ENCODE results near the gene JPH4. TPM values are rescaled to one million over a fixed set of nuclear protein-coding genes. Genes with fewer than 3 reads are reported as not detected.

JPH4 gene
- total and polyA plus RNA-seq, 2 donors (not counting 3 experiments of a cell fraction or from before 2014, with no cell fraction given) = 0.06 TPM; not detected in 1

DNA sequence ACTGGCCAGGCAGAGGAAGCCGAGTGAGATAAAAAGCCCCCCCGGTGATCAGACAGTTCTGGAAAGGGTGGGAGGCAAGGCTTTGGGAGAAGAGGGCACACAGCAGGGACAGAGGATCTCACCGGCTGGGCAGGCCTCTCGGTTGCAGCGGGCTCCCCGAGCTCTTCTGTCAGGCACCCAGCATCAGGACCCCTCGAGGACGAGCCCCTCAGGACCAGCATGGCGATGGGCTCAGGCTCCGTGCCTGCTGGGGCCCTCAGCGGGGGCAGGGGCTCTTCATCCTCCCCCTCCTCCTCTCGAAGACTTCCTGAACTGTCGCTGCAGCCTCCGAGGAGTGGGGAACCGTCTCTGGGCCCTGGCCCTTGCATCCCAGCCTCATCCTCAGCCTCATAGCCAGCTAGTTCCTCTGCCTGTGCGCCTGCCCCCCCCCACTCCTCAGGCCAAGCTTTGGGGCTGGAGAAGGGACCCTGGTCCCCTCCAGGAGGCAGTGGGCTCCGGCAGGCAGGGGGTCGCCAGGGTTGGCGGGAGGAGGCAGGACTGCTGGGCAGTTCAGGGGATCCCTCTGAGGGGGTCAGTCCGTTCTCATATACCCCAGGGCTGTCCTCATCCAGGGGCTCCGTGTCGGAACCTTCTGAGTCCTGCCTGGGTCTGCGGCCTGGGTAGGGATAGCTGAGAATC, 7.6 kb downstream of the JPH4 start:
- peaks cover 16 to 20% of the 10 kb centered on the region in 2 experiments for H3K27me3 ChIP-seq (ENCODE audit: control insufficient read depth in 2 of 2, insufficient read depth in 2 of 2, low read length in 2 of 2)
- dilution Hi-C loops (cut with MboI; ENCODE audit: extremely low pct_ligation_motif_present, low sequenced_read_pairs) = no loop called here
- no peaks in the 10 kb centered on the region for H3K36me3 ChIP-seq (ENCODE audit: control insufficient read depth in 2 of 2, extremely low read depth in 1 of 2, insufficient read depth in 2 of 2, low read length in 2 of 2)
- H3K27ac ChIP-seq (ENCODE audit: insufficient read depth, low read depth, low read length) = no peak overlapping the region
- ChIA-PET CTCF (interaction anchor here (1.1 to 3.6 kb wide), 4 partner anchors 9 to 340 kb away, joined by 3 to 12 read pairs (median 4); no protein-coding TSS in a partner anchor), POLR2A (no interaction called here)
- no peak overlapping the region for H3K9ac ChIP-seq (replicated peaks; ENCODE audit: extremely low read depth, insufficient read depth, low read length)
- no peak overlapping the region for H2AFZ ChIP-seq (ENCODE audit: low read depth, low read length)
- no peak overlapping the region for H3K4me2 ChIP-seq (ENCODE audit: insufficient read depth, low read length)
- BruUV-seq (replicated peaks) = no TSS peak
- peaks cover 4% of the 10 kb centered on the region for H3K4me1 ChIP-seq (ENCODE audit: control insufficient read depth, extremely low read depth, insufficient read depth, low read length)
- no peaks in the 10 kb centered on the region for H3K79me2 ChIP-seq (ENCODE audit: control insufficient read depth, insufficient read depth, low read length)
- TF ChIP-seq POLR2AphosphoS5 (IDR thresholded peaks at IDR 0.05; ENCODE audit: insufficient read depth, low read depth, low read length) = no peak
- TF ChIP-seq EZH2 (IDR thresholded peaks at IDR 0.05; ENCODE audit: borderline replicate concordance, low read depth, low read length, severe bottlenecking) = no peak
- no peak for TF ChIP-seq POLR2A (IDR thresholded peaks at IDR 0.05; ENCODE audit: low read depth, low read length)
- no peak for TF ChIP-seq MYC (IDR thresholded peaks at IDR 0.05; ENCODE audit: low read depth, low read length)
- DNase-seq (ENCODE audit: low read depth, low spot score) (no peak), FAIRE-seq (no peak)
- no peaks in the 10 kb centered on the region for H3K9me3 ChIP-seq (replicated peaks; ENCODE audit: control insufficient read depth, insufficient read depth, low read length)
- no peaks in the 10 kb centered on the region for H3K9me1 ChIP-seq (replicated peaks; ENCODE audit: control insufficient read depth, extremely low read depth, insufficient read depth, low read length)
- no peaks in the 10 kb centered on the region for H4K20me1 ChIP-seq (replicated peaks; ENCODE audit: control insufficient read depth, extremely low read depth, insufficient read depth, low read length)
- H3K4me3 ChIP-seq (replicated peaks in 1 of 3; ENCODE audit: insufficient read depth in 1 of 3, low read depth in 1 of 3, low read length in 3 of 3) = no peak overlapping the region
- intact Hi-C loops (cut with micrococcal nuclease) = no loop called here

DNA sequence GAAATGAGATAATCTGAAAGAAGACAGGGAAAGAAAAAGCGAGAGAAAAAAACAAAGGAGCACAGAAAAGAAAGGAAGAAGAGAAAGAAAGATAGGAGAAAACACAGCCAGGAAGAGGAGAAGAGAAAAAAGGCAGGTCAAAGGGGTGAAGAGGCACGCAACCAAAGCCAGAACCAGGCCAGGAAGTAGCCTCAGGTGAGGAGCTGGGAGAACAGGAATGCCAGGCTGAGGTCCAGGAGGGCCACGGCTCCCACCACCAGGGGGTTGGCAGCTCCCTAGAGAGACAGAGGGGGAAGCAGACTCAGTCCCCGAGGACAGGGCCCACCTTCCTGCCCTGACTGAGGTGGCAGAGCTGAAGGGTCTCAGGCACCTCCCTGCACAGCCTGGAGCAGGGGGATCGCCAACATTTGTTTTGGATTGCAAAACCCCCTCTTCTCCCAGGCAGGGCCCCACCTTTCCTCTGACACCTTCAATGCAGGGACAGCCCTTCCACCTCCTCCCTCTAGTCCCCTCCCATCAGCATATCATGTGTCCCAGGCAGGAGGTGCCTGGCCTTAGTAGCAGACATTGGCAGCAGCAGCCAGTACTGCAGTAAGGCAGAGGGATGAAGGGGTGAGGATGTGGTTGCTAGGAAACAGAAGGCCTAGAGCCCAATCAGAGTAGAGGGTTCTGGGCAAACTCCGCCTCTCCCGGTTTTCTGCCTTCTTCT, 9.0 kb downstream of the JPH4 start:
- DNase-seq (ENCODE audit: low read depth, low spot score) (no peak), FAIRE-seq (no peak)
- Histone ChIP-seq H3K9ac (replicated peaks; ENCODE audit: extremely low read depth, insufficient read depth, low read length) (no peak overlapping the region), H2AFZ (ENCODE audit: low read depth, low read length) (no peak overlapping the region), H3K4me1 (ENCODE audit: control insufficient read depth, extremely low read depth, insufficient read depth, low read length) (peaks cover 4% of the 10 kb centered on the region), H3K27ac (ENCODE audit: insufficient read depth, low read depth, low read length) (no peak overlapping the region), H3K79me2 (ENCODE audit: control insufficient read depth, insufficient read depth, low read length) (no peaks in the 10 kb centered on the region), H3K4me3 (replicated peaks in 1 of 3; ENCODE audit: insufficient read depth in 1 of 3, low read depth in 1 of 3, low read length in 3 of 3) (no peak overlapping the region), H3K4me2 (ENCODE audit: insufficient read depth, low read length) (no peak overlapping the region), H3K9me1 (replicated peaks; ENCODE audit: control insufficient read depth, extremely low read depth, insufficient read depth, low read length) (no peaks in the 10 kb centered on the region), H3K9me3 (replicated peaks; ENCODE audit: control insufficient read depth, insufficient read depth, low read length) (no peaks in the 10 kb centered on the region), H4K20me1 (replicated peaks; ENCODE audit: control insufficient read depth, extremely low read depth, insufficient read depth, low read length) (no peaks in the 10 kb centered on the region), H3K36me3 (ENCODE audit: control insufficient read depth in 2 of 2, extremely low read depth in 1 of 2, insufficient read depth in 2 of 2, low read length in 2 of 2) (no peaks in the 10 kb centered on the region), H3K27me3 (ENCODE audit: control insufficient read depth in 2 of 2, insufficient read depth in 2 of 2, low read length in 2 of 2) (peaks cover 6 to 11% of the 10 kb centered on the region in 2 experiments)
- BruUV-seq (replicated peaks) = no TSS peak
- ChIA-PET CTCF (interaction anchor here (0.9 to 1.9 kb wide), 4 partner anchors 10 to 341 kb away, joined by 3 to 8 read pairs (median 6); no protein-coding TSS in a partner anchor), POLR2A (no interaction called here)
- TF ChIP-seq EZH2 (IDR thresholded peaks at IDR 0.05; ENCODE audit: borderline replicate concordance, low read depth, low read length, severe bottlenecking) (no peak), POLR2A (IDR thresholded peaks at IDR 0.05; ENCODE audit: low read depth, low read length) (no peak), FOS (IDR thresholded peaks at IDR 0.05; ENCODE audit: borderline replicate concordance, insufficient read depth, low read length) (no peak), POLR2AphosphoS5 (IDR thresholded peaks at IDR 0.05; ENCODE audit: insufficient read depth, low read depth, low read length) (no peak), JUN (IDR thresholded peaks at IDR 0.05; ENCODE audit: borderline replicate concordance, insufficient read depth, insufficient read length, low read depth) (no peak), GATA2 (IDR thresholded peaks at IDR 0.05; ENCODE audit: insufficient read depth, insufficient read length, low read depth, low read length) (no peak), MYC (IDR thresholded peaks at IDR 0.05; ENCODE audit: low read depth, low read length) (no peak)
- TF ChIP-seq, protein P1, sequence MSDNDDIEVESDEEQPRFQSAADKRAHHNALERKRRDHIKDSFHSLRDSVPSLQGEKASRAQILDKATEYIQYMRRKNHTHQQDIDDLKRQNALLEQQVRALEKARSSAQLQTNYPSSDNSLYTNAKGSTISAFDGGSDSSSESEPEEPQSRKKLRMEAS (IDR thresholded peaks at IDR 0.05; ENCODE audit: insufficient read depth, insufficient read length) = no peak
- TF ChIP-seq, protein P2, sequence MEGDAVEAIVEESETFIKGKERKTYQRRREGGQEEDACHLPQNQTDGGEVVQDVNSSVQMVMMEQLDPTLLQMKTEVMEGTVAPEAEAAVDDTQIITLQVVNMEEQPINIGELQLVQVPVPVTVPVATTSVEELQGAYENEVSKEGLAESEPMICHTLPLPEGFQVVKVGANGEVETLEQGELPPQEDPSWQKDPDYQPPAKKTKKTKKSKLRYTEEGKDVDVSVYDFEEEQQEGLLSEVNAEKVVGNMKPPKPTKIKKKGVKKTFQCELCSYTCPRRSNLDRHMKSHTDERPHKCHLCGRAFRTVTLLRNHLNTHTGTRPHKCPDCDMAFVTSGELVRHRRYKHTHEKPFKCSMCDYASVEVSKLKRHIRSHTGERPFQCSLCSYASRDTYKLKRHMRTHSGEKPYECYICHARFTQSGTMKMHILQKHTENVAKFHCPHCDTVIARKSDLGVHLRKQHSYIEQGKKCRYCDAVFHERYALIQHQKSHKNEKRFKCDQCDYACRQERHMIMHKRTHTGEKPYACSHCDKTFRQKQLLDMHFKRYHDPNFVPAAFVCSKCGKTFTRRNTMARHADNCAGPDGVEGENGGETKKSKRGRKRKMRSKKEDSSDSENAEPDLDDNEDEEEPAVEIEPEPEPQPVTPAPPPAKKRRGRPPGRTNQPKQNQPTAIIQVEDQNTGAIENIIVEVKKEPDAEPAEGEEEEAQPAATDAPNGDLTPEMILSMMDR (IDR thresholded peaks at IDR 0.05; ENCODE audit: extremely low read depth in 1 of 2, insufficient read depth in 1 of 2, low read depth in 1 of 2, low read length in 2 of 2) = no peak
- dilution Hi-C loops (cut with MboI; ENCODE audit: extremely low pct_ligation_motif_present, low sequenced_read_pairs) (no loop called here), intact Hi-C loops (cut with micrococcal nuclease) (no loop called here)
